ENCODE data around the gene CMTM2.

Gene CMTM2

GRCh38 chr16:66539623-66540469 is 39.4 kb upstream of the CMTM2 start:
- DNase-seq = no peak
- Mint-ChIP-seq H3K36me3 (ENCODE audit: low read depth) (peaks cover 15% of the 10 kb centered on the region), H3K4me3 (no peak overlapping the region), H3K27me3 (ENCODE audit: low read depth, poor library complexity) (no peaks in the 10 kb centered on the region), H3K27ac (peak overlapping the region; percentile 57), H3K9me3 (no peaks in the 10 kb centered on the region), H3K4me1 (no peaks in the 10 kb centered on the region)
- TF ChIP-seq CTCF (IDR thresholded peaks at IDR 0.05) = no peak

GRCh38 chr16:66541388-66542355 is 37.6 kb upstream of the CMTM2 start:
- Mint-ChIP-seq H3K9me3 (no peaks in the 10 kb centered on the region), H3K36me3 (ENCODE audit: low read depth) (peaks cover 32% of the 10 kb centered on the region), H3K4me3 (no peak overlapping the region), H3K4me1 (no peaks in the 10 kb centered on the region), H3K27me3 (ENCODE audit: low read depth, poor library complexity) (no peaks in the 10 kb centered on the region), H3K27ac (peak overlapping the region; percentile 57)
- no peak for TF ChIP-seq CTCF (IDR thresholded peaks at IDR 0.05)
- DNase-seq = no peak

GRCh38 chr16:66542396-66542795 is 36.9 kb upstream of the CMTM2 start:
- H3K9me3 Mint-ChIP-seq = no peaks in the 10 kb centered on the region

GRCh38 chr16:66543541-66543940 is 35.7 kb upstream of the CMTM2 start:
- H3K36me3 Mint-ChIP-seq (ENCODE audit: low read depth) = peaks cover 41% of the 10 kb centered on the region
- no peak for TF ChIP-seq CTCF (IDR thresholded peaks at IDR 0.05)
- no peak for DNase-seq
- H3K27me3 Mint-ChIP-seq (ENCODE audit: low read depth, poor library complexity) = peaks cover 4% of the 10 kb centered on the region
- H3K4me3 Mint-ChIP-seq = no peak overlapping the region
- peaks cover 6% of the 10 kb centered on the region for H3K4me1 Mint-ChIP-seq
- H3K9me3 Mint-ChIP-seq = no peaks in the 10 kb centered on the region
- peak overlapping the region; percentile 24 for H3K27ac Mint-ChIP-seq

More at GRCh38 chr16:66542396-66542795, 36.9 kb upstream of the CMTM2 start:
- no peak overlapping the region for H3K4me3 Mint-ChIP-seq
- no peak overlapping the region for H3K27ac Mint-ChIP-seq
- H3K27me3 Mint-ChIP-seq (ENCODE audit: low read depth, poor library complexity) = no peaks in the 10 kb centered on the region
- H3K4me1 Mint-ChIP-seq = no peaks in the 10 kb centered on the region
- peaks cover 32% of the 10 kb centered on the region for H3K36me3 Mint-ChIP-seq (ENCODE audit: low read depth)
- DNase-seq = no peak
- no peak for TF ChIP-seq CTCF (IDR thresholded peaks at IDR 0.05)

- DNase-seq = no peak
- TF ChIP-seq CTCF (IDR thresholded peaks at IDR 0.05) = no peak
- H3K9me3 Mint-ChIP-seq = no peaks in the 10 kb centered on the region
- H3K4me1 Mint-ChIP-seq = peaks cover 13% of the 10 kb centered on the region
- peaks cover 4% of the 10 kb centered on the region for H3K27me3 Mint-ChIP-seq (ENCODE audit: low read depth, poor library complexity)
- peak overlapping the region; percentile 22 for H3K27ac Mint-ChIP-seq
- H3K4me3 Mint-ChIP-seq = no peak overlapping the region
- H3K36me3 Mint-ChIP-seq (ENCODE audit: low read depth) = peaks cover 41% of the 10 kb centered on the region
These were observed 35.1 kb upstream of the CMTM2 start for GRCh38 chr16:66544016-66544757.

Measured in nephron progenitor cell (in vitro differentiated cells).